AG08395 (cell line): ENCODE results near the gene MRPS18B.
A peak's percentile ranks its signal among the peaks of the same experiment; 100 is the strongest.
"Not testable (repeated sequence)": the region's sequence is repeated elsewhere in the genome, so short reads cannot be mapped to it uniquely, and the experiment has no call there.

Source experiments
- DNase-seq: peaks from one replicate; pipeline ENCODE4 v3.0.0; 2012; ENCODE audit warnings: mixed read lengths, low spot score

Gene MRPS18B

DNA sequence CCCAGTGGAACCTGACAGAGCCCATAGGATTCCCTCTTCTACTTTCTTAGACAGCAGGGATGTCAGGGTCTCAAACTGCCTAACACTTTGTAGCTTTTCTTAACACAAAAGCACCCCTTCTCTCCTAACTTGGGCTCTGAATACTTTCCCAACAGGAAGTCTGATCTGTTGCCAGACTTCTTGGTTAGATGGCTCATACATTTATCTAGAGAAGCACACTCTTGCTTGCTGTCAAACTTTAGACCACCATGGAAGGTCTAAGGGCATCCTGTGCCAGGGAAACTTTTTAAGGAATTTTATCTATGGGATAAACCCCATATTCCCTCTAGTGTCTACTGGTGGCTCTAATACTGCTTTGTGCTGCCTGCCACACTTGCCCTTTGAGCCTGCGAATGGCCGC is 26.0 kb downstream of the MRPS18B start:
- no peak for DNase-seq

DNA sequence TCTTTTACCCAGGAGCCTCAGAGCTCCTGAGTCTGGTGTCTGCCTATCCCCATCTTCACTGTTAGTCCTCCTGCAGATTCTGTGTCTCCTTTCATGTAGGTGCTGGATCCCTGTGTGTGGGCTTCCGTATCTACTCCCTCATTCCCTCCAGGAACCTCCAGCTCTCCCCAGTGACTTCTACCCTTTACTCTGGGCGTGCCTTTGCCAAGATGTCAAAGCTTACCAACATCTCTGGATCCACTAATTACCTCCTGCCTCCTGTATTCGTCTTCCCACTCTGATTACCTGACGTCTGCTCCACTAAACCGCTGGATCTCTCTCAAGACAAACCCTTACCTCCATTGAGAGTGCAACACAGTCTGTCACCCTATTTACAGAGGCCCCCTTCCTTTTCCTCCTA is 27.1 kb downstream of the MRPS18B start:
- no peak for DNase-seq

DNA sequence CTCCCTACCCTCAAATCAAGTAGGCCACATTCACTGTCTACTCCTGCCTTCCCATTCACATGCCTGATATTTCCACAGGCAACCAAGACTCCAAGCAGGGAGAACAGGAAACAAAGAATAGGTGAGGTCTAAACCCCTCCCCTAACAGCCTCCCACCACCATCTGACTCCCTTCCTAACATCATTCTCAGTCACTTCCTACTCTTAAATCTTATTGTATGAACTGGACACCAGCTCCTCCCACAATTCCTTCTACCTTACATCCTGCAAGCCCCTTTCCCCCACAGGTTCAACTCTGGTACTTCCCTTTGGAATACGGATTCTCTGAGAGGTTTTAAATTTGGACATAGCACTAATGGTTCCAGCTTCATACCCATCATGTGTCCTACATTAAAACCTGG is 28.3 kb downstream of the MRPS18B start:
- DNase-seq, result no peak

DNA sequence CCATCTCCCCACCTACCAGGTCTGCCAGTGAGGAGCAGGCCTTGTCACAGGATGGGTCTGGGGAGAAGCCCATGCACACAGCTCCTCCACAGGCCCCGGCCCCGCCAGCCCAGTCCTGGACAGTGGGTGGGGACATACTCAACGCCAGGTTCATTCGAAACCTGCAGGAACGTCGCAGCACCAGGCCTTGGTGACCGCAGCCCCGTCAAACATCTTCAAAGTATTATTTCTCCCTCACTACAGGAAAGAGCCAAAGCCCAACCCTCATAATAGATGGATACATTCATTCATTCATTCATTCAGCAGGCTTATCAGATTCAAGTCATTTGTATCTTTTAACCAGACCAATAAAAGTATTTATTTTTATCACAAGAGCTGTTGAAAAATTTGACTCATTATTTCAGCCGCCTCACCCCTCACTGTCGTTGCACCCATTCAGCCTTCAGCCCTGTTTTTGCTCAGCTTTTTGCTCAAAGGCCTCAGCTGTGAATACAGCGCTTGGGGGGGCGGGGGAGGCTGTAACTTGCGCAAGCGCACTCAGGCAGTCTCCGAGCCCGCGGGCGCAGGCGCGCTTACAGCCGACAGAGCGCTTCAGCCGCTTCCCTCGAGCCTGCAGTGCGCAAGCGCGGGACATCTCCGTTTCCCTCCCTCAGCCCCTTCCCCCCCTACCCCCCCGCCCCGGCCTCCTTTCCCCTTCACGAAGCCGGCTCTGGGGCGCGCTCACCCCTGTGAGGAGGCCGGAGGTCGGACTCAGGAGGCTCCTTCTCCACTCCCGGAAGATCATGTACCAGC is 29.0 kb downstream of the MRPS18B start, which contains the start of gene C6orf136:
Gene C6orf136 (plus strand): TSS at position 684 of the 792 bp plus-strand sequence. CDS start 99 bp downstream, at position 783.
- DNase-seq, result peak; percentile 99

DNA sequence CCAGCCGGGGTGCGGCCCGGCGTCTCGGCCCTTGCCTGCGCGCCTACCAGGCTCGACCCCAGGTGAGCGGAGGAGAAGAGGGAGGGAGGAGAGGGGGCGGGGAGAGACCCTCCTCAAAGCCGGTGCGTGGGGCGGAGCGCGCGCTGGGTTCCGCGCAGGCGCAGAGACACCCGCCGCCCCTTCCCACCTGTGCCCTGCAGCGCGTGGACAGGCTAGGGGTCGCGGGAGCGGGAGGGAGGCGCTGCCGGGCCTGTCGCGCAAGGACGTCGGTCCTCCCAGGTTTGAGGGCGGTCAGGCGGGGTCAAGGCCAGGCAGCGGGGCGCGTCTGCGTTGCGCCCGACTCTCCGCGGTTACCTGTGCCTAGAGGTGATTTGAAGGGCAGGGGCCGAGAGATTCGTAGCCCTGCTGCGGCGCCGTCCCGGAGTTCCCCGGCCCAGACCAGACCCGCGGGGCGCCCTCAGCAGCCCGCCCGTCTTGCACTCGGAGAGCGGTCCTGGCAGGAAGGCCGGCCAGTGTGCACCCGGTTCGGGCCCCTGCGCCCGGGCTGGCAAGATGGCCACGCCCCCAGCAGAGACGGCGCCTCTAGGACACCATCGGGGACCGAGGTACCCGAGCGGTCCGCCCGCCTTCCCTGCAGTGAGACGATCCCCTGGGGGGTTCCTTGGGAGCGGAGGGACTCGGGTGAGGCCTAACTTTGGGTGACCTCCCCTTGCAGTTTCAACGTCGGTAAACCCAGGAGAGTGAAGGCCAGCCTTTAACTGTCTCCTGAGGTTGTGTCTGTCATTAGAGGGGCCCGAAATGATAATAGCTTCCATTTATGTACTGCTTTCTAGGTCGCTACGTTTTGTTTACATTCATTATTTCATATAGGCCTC is 29.8 kb downstream of the MRPS18B start:
- peak; percentile 81 for DNase-seq

DNA sequence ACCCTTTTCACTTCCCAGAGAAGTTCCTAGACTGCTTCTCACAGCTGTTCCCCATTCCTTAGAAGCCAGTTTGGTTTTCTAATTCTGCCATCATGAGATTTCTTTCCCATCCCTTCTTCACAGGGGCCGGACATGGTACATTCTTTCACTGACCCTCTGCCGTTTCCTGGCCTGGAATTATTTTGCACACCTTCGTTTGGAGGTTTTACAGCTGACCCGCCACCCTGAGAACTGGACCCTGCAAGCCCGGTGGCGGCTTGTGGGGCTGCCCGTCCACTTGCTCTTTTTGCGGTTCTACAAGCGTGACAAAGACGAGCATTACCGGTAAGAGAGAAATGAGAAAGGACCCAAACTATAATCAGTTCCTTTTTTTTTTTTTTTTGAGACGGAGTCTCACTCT is 33.5 kb downstream of the MRPS18B start:
- no peak for DNase-seq

DNA sequence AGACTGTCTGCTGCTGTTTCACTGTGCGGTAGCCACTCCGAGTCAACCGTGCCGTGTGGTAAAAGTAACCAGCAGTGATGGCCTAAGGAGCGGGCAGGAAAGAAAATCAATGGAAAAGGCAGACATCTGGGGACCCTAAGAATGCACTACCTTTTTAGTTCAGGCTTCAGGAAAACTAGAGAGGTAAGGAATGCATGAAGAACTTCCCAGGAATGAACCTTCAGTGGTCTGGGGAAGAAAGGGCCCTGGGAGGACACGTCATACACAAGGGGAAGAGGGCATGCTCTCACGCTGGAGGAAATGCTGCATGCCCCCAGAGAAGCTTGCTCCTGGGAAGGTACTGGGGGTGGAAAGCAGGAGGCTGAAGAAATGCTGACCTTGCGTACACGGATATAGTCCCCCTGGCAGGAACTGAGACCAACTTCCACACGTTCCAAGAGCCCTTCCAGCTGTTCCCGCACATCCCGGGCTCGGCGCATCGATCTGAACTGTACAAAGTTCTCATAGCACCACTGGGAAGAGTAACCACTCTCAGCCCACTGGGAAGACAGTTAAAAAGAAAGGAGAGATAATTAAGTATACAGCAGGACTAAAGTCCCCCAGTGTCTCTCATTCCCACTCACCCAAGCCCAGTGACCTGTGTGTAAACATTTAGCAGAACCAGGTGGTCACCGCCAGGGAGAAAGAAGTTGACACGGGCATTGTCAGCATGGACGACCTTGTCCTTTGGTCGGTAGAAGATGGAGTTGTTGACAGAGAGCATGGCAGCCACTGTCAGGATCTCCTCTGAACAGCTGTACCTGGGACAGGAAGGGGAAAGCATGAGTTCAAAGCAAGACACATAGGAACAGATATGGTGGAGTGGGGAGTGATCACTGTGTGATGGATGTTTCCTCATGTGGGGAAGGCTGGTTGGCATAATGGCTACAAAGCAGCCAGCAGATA is 37.4 kb downstream of the MRPS18B start:
- DNase-seq, result no peak

DNA sequence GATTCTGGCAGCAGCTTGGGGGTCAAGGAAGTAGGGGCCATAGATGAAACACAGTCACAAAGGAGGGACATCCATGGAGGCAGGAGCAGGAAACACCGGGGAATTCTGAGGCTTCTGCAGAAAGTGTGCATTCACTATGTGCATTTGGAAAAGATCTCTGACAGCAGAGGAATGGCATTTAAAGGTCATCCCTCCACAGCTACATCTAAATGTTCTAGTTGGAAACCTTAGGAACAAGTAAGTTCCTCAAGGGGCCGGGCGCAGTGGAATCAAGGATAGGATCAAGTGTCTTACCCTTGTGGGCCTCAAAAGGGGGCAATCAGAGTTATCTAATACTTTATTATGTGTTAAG is 38.1 kb downstream of the MRPS18B start:
- DNase-seq, result no peak

DNA sequence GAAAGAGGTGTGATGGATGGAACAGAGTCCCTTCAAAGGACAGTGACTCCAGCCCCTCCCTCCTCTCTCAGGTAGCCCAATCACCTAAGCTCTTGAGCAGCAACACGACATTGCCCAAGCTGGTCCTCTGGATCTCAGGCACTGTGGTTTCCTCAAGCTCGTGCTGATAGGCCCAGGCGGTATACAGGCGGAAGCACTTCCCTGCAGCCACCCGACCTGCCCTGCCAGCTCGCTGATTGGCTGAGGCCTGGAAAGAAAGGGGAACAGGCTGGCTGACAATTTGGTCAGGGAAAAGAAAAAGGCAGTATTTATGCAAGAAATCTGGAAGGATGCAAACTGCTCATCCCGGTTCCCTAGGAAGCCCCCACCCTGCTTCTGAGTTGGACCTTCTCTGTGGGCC is 38.9 kb downstream of the MRPS18B start:
- no peak for DNase-seq

DNA sequence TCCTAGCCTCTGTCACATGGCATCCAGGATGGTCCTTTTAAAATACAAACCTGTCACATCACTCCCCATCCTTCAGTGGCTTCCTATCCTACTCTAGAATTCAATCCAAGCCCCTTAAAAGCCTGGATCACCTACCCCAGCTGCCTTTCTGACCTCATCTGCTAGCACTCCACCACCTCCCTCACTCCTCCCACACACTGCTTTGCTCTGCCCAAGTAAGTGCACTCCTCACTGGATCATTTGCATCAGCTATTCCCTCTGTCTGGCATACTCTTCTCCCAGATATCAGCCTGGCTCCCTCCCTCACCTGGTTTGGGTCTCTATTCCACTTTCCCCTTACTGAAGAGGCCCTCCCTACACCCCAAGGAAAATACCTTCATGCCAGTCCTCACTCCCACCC is 39.8 kb downstream of the MRPS18B start:
- no peak for DNase-seq

DNA sequence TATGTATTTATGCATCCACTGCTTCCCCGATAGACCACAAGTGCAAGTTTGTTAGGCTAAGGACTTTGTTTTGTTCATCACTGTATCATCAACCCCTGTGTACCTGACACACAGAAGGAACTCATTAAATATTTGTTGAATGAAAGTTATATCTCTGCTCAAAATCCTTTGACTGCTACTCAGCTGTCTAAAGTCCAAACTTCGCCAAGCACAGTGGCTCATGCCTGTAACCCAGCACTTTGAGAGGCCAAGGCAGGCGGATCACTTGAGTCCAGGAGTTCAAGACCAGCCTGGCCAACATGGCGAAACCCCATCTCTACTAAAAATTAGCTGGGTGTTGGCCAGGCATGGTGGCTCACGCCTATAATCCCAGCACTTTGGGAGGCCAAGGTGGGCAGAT is 40.3 kb downstream of the MRPS18B start:
- DNase-seq, result not testable (repeated sequence)

DNA sequence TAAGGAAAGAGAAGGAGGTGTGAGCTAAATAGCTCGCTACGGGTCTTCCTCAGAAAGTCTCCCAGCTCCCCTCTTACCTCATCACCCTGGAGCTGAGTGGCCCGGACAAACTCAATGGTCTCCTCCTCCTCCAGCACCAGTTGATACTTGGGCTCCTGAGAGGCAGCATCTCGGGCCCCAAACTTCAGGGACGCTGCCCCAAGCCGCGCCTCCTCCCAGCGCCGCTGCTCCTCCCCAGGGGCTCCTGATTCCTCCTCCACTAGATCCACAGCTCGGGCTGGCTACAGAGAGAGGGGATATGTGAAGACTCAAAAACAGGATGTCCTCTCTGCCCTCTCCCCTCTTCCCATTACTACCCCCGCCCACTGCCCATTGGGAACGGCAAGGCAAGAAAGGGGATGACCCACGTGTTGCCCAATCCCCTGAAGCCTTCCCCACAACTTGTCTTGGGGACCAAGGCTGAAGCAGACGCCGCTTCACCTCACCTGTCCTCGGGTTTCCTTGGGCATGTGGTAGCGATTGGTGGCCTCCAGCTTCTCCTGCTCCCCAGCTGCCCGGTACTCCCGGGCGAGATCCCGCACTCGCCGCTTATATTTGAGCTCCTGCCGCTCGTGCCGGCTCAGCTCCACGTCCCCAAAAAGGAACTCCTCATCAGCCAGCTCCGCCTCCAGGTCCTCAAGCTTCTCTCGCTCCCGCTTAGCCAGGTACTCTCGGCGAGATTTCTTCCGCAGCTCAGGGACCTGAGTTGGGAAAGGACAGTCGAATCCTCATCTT is 47.5 kb downstream of the MRPS18B start:
- no peak for DNase-seq

DNA sequence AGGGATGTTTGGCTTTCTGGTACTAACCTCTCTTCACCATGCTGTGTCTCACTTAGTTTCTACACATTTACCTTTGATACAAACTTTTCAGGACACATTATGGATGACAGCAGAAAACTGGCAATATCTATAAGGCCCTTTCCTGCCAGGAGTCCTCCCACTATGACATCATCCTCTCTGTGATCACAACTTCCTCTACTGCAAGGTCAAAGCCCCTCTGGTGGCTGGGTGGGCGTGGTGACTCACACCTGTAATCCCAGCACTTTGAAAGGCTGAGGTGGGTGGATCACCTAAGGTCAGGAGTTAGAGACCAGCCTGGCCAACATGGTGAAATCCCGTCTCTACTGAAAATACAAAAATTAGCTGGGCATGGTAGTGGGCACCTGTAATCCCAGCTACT is 48.7 kb downstream of the MRPS18B start:
- not testable (repeated sequence) for DNase-seq

DNA sequence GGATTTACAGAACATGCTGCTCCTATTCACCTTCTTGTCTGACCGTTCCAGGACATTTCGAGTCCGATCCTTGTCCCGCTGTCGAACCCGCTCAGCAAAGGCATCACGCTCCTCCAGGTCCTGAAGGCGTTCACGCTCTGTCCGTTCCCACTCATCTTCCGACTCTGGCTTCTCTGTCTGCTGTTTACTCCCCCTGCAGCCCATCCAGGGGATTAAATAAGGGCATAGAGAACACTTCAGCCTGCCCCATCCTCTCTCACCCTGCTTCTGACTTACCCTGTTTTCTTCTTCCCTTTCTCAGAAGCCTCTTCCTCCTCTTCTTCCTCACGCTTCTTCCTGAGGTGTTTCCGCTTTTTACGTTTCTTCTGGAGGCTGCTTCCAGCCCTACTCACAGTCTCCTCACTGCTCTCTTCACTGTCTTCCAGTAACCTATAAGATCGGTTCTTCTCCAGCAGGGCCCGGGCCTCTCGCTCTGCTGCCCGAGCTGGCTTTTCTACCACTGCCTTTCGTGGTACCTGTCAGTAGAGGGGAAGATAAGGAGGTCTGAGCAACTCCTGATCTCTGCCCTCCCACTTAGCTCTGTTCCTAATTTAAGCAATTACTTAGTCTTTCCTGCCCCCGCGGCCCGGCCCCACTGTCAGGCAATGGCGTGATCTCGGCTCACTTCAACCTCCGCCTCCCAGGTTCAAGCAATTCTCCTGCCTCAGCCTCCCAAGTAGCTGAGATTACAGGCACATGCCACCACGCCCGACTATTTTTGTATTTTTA is 53.3 kb downstream of the MRPS18B start:
- DNase-seq, result no peak

DNA sequence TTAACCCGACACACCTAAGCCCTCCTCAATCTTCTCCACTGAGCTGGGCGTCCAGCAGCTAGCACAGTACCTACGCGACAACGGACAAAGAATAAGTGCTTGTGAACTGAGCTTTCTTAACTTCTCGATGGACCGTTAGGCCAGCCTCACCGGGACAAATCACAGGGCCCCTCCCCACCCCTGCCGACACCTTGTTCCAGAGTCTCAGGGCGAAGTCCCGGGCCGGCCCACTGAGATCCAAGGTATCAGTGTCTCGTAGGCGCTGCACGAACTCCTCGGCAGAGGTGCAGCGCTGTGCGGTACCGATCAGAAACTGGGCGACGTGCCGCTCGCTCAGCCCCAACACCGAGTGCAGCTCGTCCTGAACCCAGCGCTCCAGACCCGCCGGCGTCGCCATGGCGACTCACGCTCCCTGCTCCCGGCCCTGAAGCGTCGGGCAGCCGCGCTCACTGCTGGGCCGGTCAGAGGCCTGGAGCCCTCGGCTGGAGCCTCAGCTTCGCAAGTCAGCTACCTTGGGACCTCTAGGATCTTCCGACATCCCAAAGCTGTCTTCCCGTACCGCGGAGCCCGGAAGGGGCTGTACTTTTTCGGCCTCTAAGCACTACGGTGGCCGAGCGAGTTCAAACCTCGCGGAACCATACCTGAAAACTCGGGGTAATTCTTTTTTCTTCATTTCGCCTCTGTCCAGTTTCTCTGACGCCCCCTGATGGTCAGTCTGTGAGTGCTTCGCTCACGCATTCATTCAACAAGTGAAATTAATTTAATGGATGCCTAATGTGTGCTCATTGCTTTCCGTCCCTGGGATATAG is 55.0 kb downstream of the MRPS18B start, which contains the start of gene DHX16:
Gene DHX16 (minus strand): TSS at position 562 of the 809 bp plus-strand sequence. CDS start 165 bp downstream, at position 397.
- peak; percentile 95 for DNase-seq
